Iris pigment epithelial cell (primary cell): Measurements from ENCODE around the gene XCL1.
"Not testable (repeated sequence)": the region's sequence is repeated elsewhere in the genome, so short reads cannot be mapped to it uniquely, and the experiment has no call there.

Experiments
- DNase-seq: peaks from one replicate; pipeline ENCODE4 v3.0.0-alpha.2; 2011; ENCODE audit warnings: low read depth

The XCL1 gene

GRCh38 chr1:168567568-168567967 lies 8.8 kb upstream of the XCL1 start:
- DNase-seq: no peak

DNA sequence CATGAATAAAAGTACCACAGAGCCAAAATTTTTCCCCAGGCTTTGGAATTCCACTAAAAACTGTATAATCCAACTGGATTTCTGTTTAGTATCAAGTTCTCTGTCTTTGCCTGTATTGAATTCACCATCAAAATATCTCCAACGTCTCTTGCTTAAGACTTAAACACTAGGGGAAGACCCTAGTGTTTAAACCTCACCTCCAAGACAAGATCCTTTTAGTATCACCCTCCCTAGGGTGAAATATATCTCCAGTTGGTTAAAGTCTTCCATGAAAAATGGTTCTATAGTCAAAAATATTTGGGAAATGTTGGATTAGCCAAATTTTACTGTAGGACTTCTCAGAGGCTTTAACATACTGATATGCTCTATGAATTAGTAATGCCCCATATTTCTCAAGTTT lies 8.1 kb upstream of the XCL1 start:
- no peak for DNase-seq

DNA sequence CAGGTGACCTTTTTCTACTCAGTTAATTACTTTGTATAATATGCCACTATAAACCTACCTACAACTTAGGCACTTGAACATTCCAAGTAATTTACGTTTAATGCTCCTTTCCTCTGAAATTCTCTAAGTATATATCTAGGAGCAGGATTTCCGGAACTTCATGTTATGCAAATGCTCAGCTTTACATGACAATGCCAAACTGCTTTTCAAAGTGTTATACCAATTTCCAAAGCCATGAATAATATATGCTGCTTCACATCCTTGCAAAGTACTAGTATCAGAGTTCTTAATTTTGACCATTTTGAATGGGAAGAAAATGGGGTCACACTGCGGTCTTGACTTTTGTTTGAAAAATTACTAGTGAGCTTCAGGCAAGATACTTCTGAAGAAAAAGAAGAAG lies 5.8 kb upstream of the XCL1 start:
- DNase-seq: no peak

DNA sequence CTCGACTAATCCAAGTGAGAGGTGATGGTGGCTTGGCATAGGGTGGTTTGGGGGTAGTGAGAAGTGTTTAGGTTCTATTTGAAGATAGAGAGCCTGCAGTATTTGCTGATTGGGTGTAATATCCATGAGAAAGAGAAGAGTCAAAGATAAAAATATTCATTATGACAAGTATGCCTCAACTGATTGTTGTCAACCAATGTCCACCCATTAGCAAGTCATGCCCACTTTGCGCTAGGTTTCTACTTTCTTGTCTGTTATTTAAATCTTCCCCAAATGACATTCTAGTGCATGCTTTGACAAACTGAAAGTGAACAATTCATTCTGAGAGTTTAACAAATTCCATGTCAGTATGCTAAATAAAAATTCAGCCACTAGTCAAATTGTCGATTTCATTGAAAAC lies 3.8 kb upstream of the XCL1 start:
- no peak for DNase-seq

DNA sequence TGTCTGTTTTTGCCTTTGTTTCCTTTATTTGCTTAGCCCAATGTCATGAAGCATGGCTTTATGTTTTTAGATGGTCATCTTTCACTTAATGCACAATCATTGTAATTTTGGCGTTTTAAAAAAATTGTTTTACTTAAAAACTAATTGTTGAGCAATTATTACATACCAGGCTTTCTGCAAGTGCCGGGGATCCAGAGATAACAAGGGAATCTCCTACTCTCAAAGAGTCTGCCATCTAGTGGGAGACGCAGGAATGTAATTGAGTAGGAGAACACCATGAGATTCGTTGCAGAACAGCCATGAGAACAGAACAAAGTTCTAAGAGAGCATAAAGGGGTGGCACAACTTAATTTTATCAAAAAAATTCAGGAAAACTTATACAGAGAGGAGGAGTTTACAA lies 2.2 kb upstream of the XCL1 start:
- peak; percentile 42 for DNase-seq

DNA sequence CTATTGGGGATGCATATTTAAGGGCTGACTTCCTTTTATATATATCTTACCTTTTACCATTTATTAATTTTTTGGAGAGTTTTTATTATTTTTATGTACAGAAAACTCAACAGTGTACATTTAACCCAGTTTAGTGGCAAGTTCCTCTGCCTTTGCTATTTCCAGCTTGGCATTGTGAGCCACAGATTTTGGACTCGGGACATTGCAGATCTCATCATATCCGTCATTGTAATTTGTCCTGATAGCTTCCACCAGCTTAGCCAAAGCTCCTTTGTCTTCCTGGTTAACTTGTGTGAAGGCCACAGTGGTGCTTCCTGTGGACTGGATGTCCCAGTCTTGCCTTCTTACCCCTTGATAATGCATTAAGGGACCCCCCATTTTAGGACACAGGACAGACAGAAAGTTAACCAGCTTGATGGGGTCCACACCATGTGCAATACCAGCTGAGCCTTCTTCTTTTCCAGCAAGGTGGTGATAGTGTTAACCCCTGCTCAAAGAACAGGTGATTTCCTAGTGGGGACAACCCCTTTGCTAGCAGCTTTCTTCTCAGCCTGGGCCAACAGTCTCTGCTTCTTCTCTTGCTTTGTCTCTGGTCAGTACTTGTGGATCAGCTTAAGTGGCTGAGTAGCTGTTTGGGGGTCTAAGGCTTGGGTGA lies 2.3 kb downstream of the XCL1 start:
- not testable (repeated sequence) for DNase-seq

DNA sequence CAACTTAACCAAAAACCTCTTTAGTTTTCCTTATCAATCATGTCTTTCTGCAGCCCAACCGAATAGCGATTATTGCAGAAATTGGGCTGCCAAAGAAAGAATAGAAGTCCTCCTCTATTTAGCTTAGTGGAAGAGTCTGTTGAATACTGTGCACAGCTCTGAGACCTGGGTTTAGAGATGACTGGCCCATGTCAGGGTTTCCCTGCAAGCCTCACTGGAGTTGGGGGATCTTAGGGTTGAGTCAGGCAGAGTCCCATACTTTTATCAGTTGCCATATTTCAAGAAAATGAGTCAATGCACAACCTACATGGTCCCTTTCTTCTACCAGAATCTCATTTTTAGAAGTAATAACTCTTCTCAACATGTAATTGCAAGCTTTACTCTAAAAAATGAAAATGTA lies 3.9 kb downstream of the XCL1 start:
- not testable (repeated sequence) for DNase-seq

- not testable (repeated sequence) for DNase-seq
Observed at GRCh38 chr1:168580991-168581390, 4.6 kb downstream of the XCL1 start.

DNA sequence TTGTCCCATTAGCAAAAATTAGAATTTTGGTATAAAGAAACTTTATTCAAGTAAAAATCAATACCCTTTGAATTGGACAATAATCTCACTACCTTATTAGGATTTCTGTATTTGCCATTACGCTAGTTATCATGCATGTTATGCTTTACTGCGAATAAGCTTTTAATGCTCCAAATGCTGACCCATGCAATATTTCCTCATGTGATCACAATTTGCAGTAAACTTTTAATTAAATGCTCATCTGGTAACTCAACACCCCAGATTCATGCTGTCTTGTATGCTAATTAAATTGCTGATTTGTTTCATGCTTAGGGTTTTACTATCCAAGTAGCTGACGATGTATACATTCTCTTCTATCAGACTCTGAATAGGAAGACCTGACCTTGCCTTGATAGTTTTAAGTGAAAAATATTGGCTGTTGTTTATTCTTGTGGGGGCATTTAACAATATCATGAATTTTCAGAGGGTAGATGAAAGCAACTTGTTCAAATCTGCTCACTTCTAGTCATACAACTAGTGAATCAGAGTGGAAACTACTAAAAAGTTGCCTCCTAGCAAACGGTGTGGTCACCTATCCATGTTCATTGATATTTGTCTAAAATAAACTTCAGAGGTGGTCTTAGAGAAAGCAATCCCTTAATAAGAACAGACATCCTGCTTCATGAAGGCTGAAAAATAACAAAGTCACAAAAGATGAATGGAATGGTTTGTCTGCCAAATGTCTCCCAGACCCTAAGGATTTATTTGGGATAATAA lies 5.6 kb downstream of the XCL1 start:
- no peak for DNase-seq

DNA sequence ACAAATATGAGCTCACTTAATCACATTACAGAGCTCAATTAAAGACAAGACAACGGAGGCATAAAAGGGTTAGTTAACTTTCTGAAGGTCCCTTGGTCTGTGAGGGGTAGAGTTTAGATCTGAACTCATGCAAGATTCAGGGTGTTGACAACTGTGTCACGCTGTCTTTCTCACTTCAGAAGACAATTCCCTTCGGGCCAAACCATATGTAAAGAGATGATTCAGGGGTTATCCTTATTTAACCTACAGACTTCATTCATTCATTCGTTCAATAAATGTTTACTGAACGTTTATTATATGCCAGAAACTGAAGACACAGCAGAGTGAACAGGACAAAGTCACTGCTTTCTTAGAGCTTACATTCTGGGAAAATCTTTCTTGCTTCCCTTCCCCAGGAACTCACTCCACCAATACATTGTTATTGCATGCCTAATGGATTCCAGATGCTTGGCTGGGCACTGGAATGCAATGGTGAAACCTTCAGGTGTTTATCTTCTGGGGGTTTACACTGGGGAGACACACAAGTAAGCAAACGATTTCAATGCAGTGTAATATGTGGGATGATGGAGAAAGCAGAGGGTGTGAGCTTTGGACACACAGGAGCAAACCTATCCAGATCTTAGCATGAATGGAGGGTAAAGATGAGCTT lies 6.4 kb downstream of the XCL1 start:
- DNase-seq: no peak

GRCh38 chr1:168583571-168583970 lies 7.2 kb downstream of the XCL1 start:
- no peak for DNase-seq

GRCh38 chr1:168585191-168585590 lies 8.8 kb downstream of the XCL1 start:
- no peak for DNase-seq

GRCh38 chr1:168585937-168586336 lies 9.5 kb downstream of the XCL1 start:
- no peak for DNase-seq

DNA sequence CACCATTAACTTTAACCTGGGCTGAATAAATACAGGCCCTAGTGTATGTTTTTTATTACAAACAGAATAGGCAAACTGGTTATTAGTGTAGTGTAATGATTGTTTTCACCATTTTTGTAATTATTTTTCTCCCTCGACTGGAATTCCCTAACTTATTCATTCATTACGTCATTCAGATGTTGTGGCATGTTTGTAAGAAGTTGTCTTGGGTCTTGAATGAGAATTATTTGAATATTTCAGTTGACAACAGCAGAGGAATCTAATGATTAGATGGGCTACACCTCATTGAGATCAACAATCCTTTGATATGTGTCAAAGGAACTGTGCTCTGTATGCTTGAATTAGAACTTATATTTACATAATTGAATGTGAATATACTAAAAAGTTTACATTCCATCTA lies 12.8 kb downstream of the XCL1 start:
- DNase-seq: no peak

DNA sequence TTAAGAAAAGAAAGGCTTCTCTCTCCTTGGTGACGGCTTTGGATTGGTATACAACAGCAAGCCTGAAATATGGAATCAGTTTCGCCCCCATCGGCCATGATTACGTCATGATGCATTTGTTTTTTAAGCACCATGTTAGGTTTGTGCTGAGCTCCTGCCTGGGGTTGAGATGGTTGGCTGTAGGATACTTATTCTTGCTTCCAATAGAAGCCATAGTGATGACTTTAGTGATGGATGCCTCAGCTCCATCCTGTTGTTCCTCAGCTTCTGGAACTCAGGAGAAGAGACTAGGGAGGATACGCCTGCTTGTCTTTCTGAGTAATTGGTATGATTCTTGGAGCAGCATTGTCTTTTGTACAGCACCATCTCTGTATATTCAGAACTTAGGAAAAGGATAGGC lies 14.7 kb downstream of the XCL1 start:
- DNase-seq: no peak

- DNase-seq: no peak
Observed at GRCh38 chr1:168591641-168592250, 15.3 kb downstream of the XCL1 start.

GRCh38 chr1:168595403-168595802 lies 19.0 kb downstream of the XCL1 start:
- not testable (repeated sequence) for DNase-seq

DNA sequence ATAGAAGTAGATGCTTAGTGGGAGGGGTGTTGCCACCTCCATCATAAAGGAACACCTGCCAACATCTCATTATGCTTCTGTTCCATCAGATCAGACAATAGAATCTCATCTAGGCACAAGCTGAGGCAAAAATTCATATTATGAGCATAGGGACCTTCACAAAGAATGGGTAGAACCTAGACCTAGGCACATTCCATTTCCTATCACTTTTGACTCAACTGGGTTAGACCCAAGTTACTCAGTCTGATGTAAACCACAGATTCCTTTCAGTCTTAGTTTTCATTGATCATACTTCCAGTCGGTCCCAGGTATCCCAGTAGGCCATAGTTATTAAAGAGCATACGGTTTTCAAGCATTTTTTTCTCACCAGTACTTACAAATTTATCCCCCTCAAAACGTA lies 21.7 kb downstream of the XCL1 start:
- DNase-seq: no peak

DNA sequence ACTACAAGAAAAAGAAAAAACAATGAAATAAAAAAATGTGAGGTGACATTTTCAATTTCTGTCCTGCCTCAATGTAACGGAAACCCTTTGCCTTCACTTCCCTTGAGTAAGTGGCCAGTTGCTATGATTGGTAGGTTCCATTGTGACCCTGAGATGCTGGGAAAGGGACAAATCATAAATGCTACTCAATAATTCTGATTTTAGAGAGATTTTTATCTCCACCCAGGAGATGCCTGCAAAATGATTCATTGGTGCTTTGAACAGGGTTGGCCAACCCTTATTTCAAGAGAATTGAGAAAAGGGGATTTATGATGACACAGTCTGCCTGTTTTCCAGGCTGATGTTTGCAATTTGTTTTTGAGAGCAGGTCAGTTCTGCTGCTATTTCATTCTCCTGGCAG lies 22.5 kb downstream of the XCL1 start:
- peak; percentile 20 for DNase-seq

DNA sequence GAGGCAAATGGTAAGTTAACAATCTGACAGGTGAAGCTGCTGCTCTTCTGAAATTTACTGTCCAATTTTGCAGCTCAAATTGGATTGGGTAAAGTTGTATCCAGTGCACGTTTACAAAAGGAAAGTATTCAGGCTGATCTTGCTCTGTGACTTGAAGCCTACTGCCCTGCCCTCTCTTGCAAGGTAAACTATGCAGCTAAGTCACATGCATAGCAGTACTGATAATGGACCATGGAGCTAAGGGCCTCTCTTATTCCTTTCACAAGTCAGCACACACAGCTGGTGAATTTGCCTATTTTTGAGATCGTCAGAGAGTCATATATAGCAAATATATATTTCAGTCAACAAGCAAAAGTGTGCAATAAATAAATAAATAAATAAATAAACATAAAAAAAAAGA lies 23.2 kb downstream of the XCL1 start:
- DNase-seq: no peak

- no peak for DNase-seq
Observed at GRCh38 chr1:168601051-168601450, 24.6 kb downstream of the XCL1 start.

DNA sequence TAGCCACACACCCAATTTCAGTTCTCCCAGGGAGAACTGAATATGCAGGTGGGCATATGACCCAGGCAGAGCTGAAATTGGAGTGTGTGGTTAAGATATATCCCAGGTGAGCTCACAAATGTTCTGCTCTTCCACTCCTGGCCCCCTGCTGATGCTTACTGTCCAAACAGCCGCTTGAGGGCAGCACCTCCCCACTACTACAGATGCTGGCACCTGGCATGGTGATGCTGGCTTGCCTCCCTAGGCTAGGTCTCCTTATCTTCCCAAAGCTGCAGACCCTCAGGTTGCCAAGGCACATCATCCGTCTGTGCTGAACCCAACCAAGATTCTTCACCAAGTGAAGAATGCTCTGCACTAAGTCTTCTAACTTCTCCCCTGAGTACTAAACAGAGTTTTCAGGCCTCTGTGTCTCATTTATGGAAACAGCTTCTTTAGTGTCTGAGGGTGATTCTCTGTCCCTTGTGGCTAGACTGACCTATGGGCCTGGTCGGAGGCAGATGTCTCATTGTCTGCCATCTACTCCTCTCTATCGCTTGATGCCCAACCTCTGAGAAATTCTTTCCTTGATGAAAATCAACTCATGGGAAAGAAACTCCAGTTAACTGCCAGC lies 27.2 kb downstream of the XCL1 start:
- peak; percentile 60 for DNase-seq

GRCh38 chr1:168605443-168605842 lies 29.0 kb downstream of the XCL1 start:
- no peak for DNase-seq
